Ovary (tissue), 9 donors: ENCODE data around the gene LHX6. TPM values are rescaled to one million over a fixed set of nuclear protein-coding genes. Genes with fewer than 3 reads are reported as not detected.

Source experiments
- DNase-seq, 5 donors: peaks; one replicate each; pipeline ENCODE4 v3.0.0-alpha.2; 2019 to 2020
- H3K27ac ChIP-seq, 2 donors: fragments of 200-600 bp; one replicate each; pipeline versions ENCODE4 v1.5.1 to v1.8.0; 2019 to 2022
- H3K27me3 ChIP-seq: fragments of 200-600 bp; one replicate; pipeline ENCODE4 v1.8.0; 2022
- H3K36me3 ChIP-seq: fragments of 200-600 bp; sonication (generic); one replicate; pipeline ENCODE4 v1.5.1; 2019
- H3K4me1 ChIP-seq: one replicate; pipeline ENCODE4 v1.8.1; 2013; ENCODE audit warnings: mild to moderate bottlenecking, moderate library complexity; ENCODE audit not compliant: insufficient read depth
- H3K4me3 ChIP-seq: fragments of 200-600 bp; sonication (generic); one replicate; pipeline ENCODE4 v1.5.1; 2017
- H3K9me3 ChIP-seq, 2 donors: fragments of 200-600 bp in 1 of 2; sonication (generic) in 1 of 2; one replicate each; pipeline versions ENCODE4 v1.5.1 to v1.8.1; 2013 to 2019; ENCODE audit warnings: mild to moderate bottlenecking in 1 of 2, moderate library complexity in 1 of 2
- CTCF ChIP-seq, 3 donors: fragments of 450-650 bp in 2 of 3; fragments of 200-600 bp in 1 of 3; IDR thresholded peaks; one replicate each; pipeline versions ENCODE4 v1.5.1 to v1.8.0; 2016 to 2022; ENCODE audit warnings: antibody characterized with exemption in 3 of 3, mild to moderate bottlenecking in 1 of 3
- EP300 ChIP-seq: sonication (generic); formaldehyde crosslinking; IDR thresholded peaks from one replicate; pipeline ENCODE4 v1.6.1; 2017; ENCODE audit warnings: antibody characterized with exemption
- POLR2A ChIP-seq: fragments of 450-650 bp; IDR thresholded peaks from one replicate; pipeline ENCODE4 v1.6.1; 2017; ENCODE audit warnings: antibody characterized with exemption, mild to moderate bottlenecking, moderate library complexity
- WGBS, 3 donors: extraction: QIAGEN DNeasy Blood & Tissue Kit in 1 of 3; methylation state at CpG; one replicate each; pipeline versions ENCODE4 v1.1.5 to v1.1.7; 2013 to 2017; 5-methylcytosine and 5-hydroxymethylcytosine counted together
- intact Hi-C, 4 donors: fragments of 100-400 bp; cut with DNase I; formaldehyde crosslinking; loops; one replicate each; pipeline versions ENCODE4 v1.11.0 to v1.15.1; 2022 to 2023
- polyA plus RNA-seq, 2 donors: library from polyadenylated mRNA; stranded (reverse); fragments of 200-250 nt in 1 of 2; fragments of 350-450 nt in 1 of 2; fragmentation: Illumina TruSeq in 1 of 2; extraction: RNeasy Lipid Tissue Mini Kit (QIAGEN cat#74804) in 1 of 2; gene quantifications; one replicate each; pipeline ENCODE4 v1.2.3, GENCODE V29; 2013 to 2014
- total RNA-seq, 7 donors: library from RNA; depleted of rRNA in 2 of 7; stranded (reverse); fragments of >200 nt in 2 of 7; fragmentation: NEBNext Ultra II Directional in 3 of 7; extraction: Animal tissue kit (Norgen Biotek cat#: 25700) in 3 of 7; gene quantifications; one replicate each; pipeline versions ENCODE4 v1.1.0 to v1.2.4, GENCODE V29; 2016 to 2023
- donor health status: DM: no; HTN: no; CAD: no; lungs with moderate emphysema.
- donor health status: DM: no; HTN: no; CAD: no.
- donor health status: Bipolar disorder and iron deficiency.
- donor health status: DM: yes; HTN: yes; CAD: no.
- donor health status: DM: no; HTN: no; CAD: no.
- donor health status: DM: yes; HTN: yes; CAD: no.

The LHX6 gene
- total and polyA plus RNA-seq, 9 donors = 0.46 to 8.8 (median 3.6) TPM

DNA sequence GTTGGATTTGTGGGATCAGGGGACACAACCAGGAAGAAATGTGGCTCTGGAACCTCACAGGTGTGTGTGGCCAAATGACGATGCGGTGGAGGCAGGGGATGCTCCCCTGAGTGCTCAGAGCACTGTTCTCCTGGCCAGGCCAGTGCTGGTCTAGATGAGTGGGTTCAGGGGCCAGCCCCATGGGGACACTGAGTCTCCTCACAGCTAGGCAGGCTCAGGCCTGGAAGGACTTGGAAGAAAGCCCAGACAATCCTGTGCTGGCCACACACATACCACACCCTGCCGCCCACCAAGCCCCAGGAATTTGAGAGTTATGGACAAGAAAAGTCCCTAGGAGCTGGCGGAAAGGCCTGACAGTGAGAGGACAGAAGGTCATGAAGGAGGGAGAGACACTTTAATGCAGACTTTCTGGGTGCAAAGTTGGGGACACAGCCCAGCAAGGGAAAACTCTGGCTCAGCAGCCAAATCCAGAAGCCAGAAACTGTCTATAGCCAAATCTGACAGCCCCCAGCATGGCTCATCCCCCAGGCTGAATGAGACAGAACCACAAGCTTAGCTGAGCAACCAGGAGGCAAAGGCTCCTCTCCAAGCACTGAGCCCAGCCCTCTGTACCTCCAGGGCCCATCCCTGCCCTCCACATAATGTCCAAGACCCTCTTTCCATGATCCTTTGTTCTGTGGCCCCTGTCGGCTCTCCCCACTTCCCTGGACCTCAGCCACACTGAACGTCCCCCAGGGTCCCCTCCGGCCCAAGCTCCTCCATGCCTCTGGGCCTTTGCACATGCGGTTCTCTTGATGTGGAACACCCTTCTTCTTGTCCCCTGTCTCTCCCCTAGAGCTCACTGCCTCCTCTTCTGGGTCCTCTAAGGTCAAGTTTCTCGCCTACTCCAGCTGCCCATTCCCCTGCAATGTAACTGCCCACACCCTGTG, 22.4 kb downstream of the LHX6 start:
- Histone ChIP-seq H3K36me3 (no peaks in the 10 kb centered on the region), H3K4me3 (no peak overlapping the region), H3K27me3 (no peaks in the 10 kb centered on the region), H3K9me3 (no peaks in the 10 kb centered on the region), H3K27ac (no peak overlapping the region), H3K4me1 (no peaks in the 10 kb centered on the region)
- TF ChIP-seq EP300 = no peak
- TF ChIP-seq CTCF (IDR thresholded peaks at IDR 0.05) = no peak
- TF ChIP-seq POLR2A = no peak
- 72 to 78% (median 77%) methylated on average over 9 of the region's 9 CpGs for WGBS, 3 donors
- no peak for DNase-seq
- intact Hi-C loops = no loop called here

- intact Hi-C loops = no loop called here
- H3K4me1 ChIP-seq = no peaks in the 10 kb centered on the region
- no peak for DNase-seq
- WGBS, 3 donors = 75 to 81% (median 77%) methylated on average over 8 of the region's 8 CpGs
- no peaks in the 10 kb centered on the region for H3K27me3 ChIP-seq
- TF ChIP-seq EP300 = no peak
- TF ChIP-seq CTCF (IDR thresholded peaks at IDR 0.05) = no peak
- TF ChIP-seq POLR2A = no peak
- no peak overlapping the region for H3K27ac ChIP-seq
- no peaks in the 10 kb centered on the region for H3K9me3 ChIP-seq
- no peaks in the 10 kb centered on the region for H3K36me3 ChIP-seq
- H3K4me3 ChIP-seq = no peak overlapping the region
These were observed 23.6 kb downstream of the LHX6 start for GRCh38 chr9:122205176-122205575.

- DNase-seq = no peak
- TF ChIP-seq CTCF (IDR thresholded peaks at IDR 0.05) (no peak), POLR2A (no peak), EP300 (no peak)
- H3K27ac ChIP-seq = no peak overlapping the region
- intact Hi-C loops = no loop called here
- H3K36me3 ChIP-seq = no peaks in the 10 kb centered on the region
- H3K27me3 ChIP-seq = no peaks in the 10 kb centered on the region
- 81 to 83% (median 82%) methylated on average over 12 of the region's 12 CpGs for WGBS, 3 donors
- H3K9me3 ChIP-seq = no peaks in the 10 kb centered on the region
- no peaks in the 10 kb centered on the region for H3K4me1 ChIP-seq
- no peak overlapping the region for H3K4me3 ChIP-seq
These were observed 24.3 kb downstream of the LHX6 start for GRCh38 chr9:122204491-122204890.

- H3K4me1 ChIP-seq = no peaks in the 10 kb centered on the region
- H3K36me3 ChIP-seq = no peaks in the 10 kb centered on the region
- intact Hi-C loops = no loop called here
- H3K27me3 ChIP-seq = no peaks in the 10 kb centered on the region
- H3K4me3 ChIP-seq = no peak overlapping the region
- TF ChIP-seq EP300 (no peak), POLR2A (no peak), CTCF (IDR thresholded peaks at IDR 0.05) (no peak)
- 88 to 92% (median 92%) methylated on average over 5 of the region's 5 CpGs for WGBS, 3 donors
- no peak overlapping the region for H3K27ac ChIP-seq
- H3K9me3 ChIP-seq = no peaks in the 10 kb centered on the region
- no peak for DNase-seq
These were observed 24.7 kb downstream of the LHX6 start for GRCh38 chr9:122204055-122204454.
